NCI-H1694 treated with DMSO at 0.1 percent for 48 hours (cell line): ENCODE results near the gene APLNR.

Experiments used
- DNase-seq: peaks from one replicate; lab custom pipeline; 2025; lab: John Stamatoyannopoulos, UW

APLNR gene

DNA sequence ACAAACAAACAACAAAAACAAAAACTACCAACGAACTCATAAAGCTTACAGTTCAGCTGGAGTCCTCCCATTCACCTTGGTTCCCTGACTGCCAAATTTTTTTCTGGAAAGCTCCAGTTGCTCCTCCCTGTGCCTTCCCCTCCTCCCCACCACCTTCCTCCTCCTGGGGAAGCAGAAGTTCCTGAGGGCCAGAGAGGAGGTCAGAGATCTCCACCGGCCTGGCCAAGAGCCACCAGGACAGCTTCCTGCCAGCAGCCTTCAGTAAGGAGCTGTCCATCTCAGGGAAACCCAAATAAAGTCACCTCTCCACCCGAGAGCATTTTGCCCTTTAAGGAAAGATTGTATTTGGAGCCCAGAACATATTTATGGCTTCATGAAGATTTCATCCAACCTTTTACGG, 20.0 kb downstream of the APLNR start:
- DNase-seq, result no peak

GRCh38 chr11:57216463-57216862, 20.6 kb downstream of the APLNR start:
- no peak for DNase-seq

DNA sequence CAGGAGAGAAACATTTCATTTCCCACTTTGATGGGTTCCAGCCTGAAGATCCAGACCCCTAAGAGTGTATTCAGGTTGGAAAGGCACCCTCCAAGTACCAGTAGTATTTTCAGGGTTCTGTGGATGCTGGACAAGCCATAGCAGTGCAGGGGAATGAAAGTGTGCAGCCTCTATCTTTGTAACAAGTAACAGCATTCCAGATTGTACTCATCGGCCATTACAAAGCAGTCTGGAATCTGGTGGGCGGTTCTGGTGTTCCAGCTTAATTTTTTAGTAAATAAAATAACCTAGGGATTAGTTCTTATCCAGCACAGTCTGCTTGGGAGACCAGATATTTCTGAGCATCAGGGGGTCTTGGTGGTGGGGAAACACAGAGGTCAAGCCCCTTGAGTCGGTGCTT, 22.6 kb downstream of the APLNR start:
- DNase-seq, result no peak

GRCh38 chr11:57214098-57214417, 23.0 kb downstream of the APLNR start:
- DNase-seq, result no peak

DNA sequence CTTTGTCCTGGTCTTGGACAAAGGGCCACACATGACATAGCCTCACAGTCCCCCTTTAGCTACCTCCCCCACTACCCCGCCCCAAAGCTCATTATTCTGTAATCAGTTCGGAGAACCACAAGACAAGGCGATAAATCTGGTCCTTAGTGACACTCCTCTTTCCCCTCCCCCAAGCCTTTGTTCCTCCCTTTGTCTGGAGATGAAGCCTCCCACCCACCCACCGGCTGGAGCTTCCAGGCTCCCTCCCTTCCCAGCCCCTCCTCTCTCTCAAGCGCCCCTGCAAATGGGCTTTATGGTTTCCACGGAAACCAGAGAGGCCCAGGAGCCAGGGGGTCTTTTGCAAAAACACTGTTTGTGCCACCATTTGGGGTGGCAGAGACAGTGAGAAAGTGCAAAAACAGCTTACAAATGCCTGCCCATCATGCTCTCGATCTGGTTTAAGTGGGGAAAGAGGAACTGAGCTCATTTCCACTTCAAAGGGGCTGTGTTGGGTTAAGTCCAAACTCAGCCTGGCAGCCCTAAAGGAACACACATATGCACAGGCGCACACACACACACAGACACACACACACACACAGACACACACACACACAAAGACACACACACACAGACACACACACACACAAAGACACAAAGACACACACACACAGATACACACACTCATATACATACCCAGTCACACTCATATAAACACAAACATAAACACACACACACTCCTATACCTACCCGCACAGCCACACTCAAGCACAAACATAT, 23.5 kb downstream of the APLNR start:
- no peak for DNase-seq

- no peak for DNase-seq
Measured at GRCh38 chr11:57210781-57211180, 26.3 kb downstream of the APLNR start.

DNA sequence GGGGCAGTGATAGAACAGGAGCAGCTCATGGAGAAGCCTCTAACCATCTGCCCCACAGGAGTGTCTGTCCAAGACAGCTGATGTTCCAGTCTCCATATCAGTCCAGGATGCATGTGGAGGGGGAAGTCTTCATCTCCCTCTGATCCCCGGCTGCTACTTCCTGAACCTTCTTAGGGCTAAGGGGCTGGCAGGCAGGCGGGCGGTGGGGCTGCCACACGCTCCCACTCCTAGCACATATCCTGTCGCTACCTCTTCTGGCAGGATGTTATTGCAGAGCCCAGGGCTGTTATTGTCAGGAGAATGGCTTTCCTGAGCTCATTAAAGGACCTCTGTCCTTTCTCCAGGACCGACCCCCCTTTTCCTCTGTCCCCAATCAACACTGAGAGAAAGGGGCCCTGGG, 29.9 kb downstream of the APLNR start:
- DNase-seq, result no peak

GRCh38 chr11:57205041-57205641, 31.9 kb downstream of the APLNR start:
- no peak for DNase-seq

GRCh38 chr11:57203882-57204480, 33.1 kb downstream of the APLNR start:
- DNase-seq, result no peak

DNA sequence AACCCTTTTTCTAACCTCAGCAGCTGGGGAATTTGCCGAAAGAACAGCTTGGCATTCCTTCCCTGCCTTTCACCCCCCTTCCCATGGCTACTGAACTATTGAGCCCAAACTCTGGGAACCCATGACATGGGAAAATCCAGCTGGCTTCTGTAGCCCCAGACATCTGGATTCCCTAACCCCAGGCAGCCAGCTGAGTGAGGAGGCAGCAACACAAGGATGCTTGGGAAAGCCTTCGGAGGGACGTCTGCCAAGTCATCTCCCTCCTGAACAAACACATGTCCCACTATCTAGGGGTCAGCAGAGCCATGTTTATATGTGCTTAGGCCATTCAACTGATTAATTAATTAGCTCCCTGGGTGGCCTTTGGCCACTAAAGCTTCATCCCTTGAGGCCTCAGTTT, 33.7 kb downstream of the APLNR start:
- DNase-seq, result no peak

GRCh38 chr11:57202281-57202680, 34.8 kb downstream of the APLNR start:
- no peak for DNase-seq

- no peak for DNase-seq
Measured at GRCh38 chr11:57200917-57201316, 36.1 kb downstream of the APLNR start.

DNA sequence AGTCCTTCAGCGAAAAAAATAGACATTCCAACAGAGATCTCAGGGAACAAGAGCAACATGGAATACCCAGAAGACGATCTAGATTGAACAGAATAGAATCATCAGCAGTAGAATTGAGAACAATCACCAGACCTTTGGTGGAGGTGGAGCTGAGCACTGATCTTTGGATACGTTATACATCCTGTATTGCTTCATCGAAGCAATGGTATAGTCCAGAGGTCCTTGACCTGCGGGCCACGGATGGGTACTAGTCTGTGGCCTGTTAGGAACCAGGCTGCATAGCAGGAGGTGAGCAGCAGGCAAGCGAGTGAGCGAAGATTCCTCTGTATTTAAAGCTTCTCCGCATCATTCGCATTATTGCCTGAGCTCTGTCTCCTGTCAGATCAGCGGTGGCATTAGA, 37.7 kb downstream of the APLNR start:
- DNase-seq, result no peak

DNA sequence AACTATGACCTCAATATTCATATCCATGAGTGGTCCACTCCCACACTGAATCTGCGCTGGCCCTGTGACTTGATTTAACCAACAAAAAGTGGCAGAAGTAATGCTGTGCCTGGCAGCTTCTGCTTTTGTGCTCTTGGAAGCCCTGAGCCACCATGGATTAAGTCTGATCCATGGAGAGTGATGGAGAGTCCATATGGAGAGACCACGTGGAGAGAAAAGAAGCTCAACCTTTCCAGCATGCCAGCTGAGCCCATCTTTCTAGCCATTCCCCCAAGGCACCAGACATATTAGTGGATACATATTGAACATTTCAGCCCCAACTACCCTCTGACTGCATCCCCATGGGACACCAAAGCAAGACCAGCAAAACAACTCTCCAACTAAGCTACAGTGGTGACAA, 39.3 kb downstream of the APLNR start:
- DNase-seq, result no peak

- no peak for DNase-seq
Measured at GRCh38 chr11:57196596-57196995, 40.5 kb downstream of the APLNR start.

DNA sequence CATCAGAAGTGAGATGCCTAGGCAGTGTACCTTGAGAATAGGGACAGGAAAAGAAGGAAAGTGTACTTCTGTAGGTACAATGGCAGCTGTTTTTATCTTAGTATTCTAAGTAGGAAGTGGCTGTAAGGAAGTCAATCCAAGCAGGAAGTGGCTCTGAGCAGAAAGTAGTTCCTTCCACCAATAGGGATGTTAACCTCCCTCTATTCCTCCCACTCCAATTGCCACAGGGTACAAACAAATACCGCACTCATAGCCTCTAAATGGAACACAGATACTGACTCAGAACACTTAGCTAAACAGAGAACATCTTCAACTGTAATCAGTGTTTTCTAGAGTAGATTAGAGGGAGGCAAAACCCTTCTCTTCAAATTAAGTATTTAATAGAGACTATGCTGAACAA, 44.7 kb downstream of the APLNR start:
- no peak for DNase-seq

- no peak for DNase-seq
Measured at GRCh38 chr11:57191311-57192219, 45.5 kb downstream of the APLNR start.

- no peak for DNase-seq
Measured at GRCh38 chr11:57190548-57190947, 46.5 kb downstream of the APLNR start.
